Epithelial cell of esophagus (primary cell): Measurements from ENCODE around the gene GNG11.

Experiments used
- DNase-seq: peaks from one replicate; pipeline ENCODE4 v3.0.0; 2010; ENCODE audit warnings: low read depth
- H3K4me3 ChIP-seq: 2 replicates; pipeline ENCODE4 v1.5.1; 2011; ENCODE audit warnings: mild to moderate bottlenecking, low read length, control low read depth
- CTCF ChIP-seq: IDR thresholded peaks from 2 replicates; pipeline ENCODE4 v1.5.1; 2011; ENCODE audit warnings: low read depth, mild to moderate bottlenecking, low read length, control low read depth, inconsistent platforms; ENCODE audit not compliant: insufficient read depth; ENCODE audit errors: missing control alignments

Gene GNG11

GRCh38 chr7:93948106-93948505 is 26.6 kb downstream of the GNG11 start:
- TF ChIP-seq CTCF, result no peak
- no peak for DNase-seq
- H3K4me3 ChIP-seq, result no peak overlapping the region

- no peak for DNase-seq
- H3K4me3 ChIP-seq, result no peak overlapping the region
- no peak for TF ChIP-seq CTCF
Observed at GRCh38 chr7:93948873-93949272, 27.3 kb downstream of the GNG11 start.

GRCh38 chr7:93949423-93949822 is 27.9 kb downstream of the GNG11 start:
- no peak overlapping the region for H3K4me3 ChIP-seq
- peak; percentile 44 for DNase-seq
- TF ChIP-seq CTCF, result no peak

- no peak overlapping the region for H3K4me3 ChIP-seq
- no peak for DNase-seq
- no peak for TF ChIP-seq CTCF
Observed at GRCh38 chr7:93955304-93955703, 33.8 kb downstream of the GNG11 start.

GRCh38 chr7:93957767-93958166 is 36.2 kb downstream of the GNG11 start:
- no peak for TF ChIP-seq CTCF
- DNase-seq, result no peak
- H3K4me3 ChIP-seq, result no peak overlapping the region

- no peak for TF ChIP-seq CTCF
- DNase-seq, result peak; percentile 4
- no peak overlapping the region for H3K4me3 ChIP-seq
Observed at GRCh38 chr7:93958216-93958615, 36.7 kb downstream of the GNG11 start.

- DNase-seq, result peak; percentile 18
- no peak overlapping the region for H3K4me3 ChIP-seq
- TF ChIP-seq CTCF, result no peak
Observed at GRCh38 chr7:93958651-93959050, 37.1 kb downstream of the GNG11 start.
